GM21717 (cell line): Measurements from ENCODE around the gene LRRC8D.
"Not testable (repeated sequence)": the region's sequence is repeated elsewhere in the genome, so short reads cannot be mapped to it uniquely, and the experiment has no call there.

Experiments
- ATAC-seq: cut with Tn5 transposase; IDR thresholded peaks from one replicate; pipeline ENCODE4 v1.9.1; 2021; ENCODE audit warnings: mild to moderate bottlenecking, moderate library complexity; ENCODE audit not compliant: unreplicated experiment

LRRC8D gene

DNA sequence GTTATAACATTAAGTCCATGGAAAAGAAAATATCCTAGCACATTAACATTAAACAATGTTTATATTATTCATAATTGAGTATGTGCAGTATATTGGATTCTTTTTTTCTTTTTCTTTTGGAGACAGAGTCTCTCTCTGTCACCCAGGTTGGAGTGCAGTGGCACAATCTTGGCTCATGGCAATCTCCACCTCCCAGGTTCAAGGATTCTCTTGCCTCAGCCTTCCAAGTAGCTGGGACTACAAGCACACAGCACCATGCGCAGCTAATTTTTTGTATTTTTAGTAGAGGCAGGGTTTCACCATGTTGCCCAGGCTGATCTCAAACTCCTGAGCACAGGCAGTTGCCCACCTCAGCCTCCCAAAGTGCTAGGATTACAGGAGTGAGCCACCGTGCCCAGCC lies 162.0 kb downstream of the LRRC8D start:
- not testable (repeated sequence) for ATAC-seq

DNA sequence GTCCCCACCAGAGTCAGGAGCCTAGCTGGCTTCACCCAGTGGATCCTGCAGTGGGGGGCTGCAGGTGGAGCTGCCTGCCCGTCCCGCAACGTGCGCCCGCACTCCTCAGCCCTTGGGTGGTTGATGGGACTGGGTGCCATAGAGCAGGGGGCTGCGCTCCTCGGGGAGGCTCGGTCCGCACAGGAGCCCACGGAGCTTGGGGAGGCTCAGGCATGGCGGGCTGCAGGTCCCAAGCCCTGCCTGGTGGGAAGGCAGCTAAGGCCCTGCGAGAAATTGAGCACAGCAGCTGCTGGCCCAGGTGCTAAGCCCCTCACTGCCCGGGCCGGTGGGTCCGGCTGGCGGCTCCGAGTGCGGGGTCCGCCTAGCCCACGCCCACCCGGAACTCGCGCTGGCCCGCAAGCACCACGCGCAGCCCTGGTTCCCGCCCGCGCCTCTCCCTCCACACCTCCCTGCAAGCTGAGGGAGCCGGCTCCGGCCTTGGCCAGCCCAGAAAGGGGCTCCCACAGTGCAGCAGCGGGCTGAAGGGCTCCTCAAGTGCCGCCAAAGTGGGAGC lies 163.8 kb downstream of the LRRC8D start:
- ATAC-seq = not testable (repeated sequence)

DNA sequence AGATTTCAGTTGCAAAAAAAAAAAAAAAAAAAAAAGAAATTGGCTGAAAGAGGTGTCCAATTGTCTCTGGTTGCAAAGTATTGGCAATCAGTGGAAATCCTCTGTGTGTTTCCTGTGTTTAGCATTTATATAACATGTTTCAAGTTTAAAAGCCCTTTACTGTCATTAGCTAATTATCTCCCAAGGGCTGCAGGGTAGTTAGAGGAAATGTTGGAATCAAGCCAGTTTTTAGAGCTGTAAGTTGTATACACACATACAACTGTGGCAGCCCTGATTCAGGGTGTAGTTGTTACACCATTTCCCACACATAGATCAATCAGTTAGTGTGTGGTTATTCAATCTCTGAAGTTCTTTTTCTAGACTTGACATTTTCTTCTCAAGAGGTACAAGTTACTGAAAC lies 165.2 kb downstream of the LRRC8D start:
- ATAC-seq = no peak
